Prostate gland (tissue), 2 donors: ENCODE data around the gene ACOX3. TPM values are rescaled to one million over a fixed set of nuclear protein-coding genes. Genes with fewer than 3 reads are reported as not detected.

Experiments used
- DNase-seq: peaks from one replicate; pipeline ENCODE4 v3.0.0-alpha.2; 2019; ENCODE audit warnings: low spot score
- H3K27ac ChIP-seq, 2 donors: fragments of 200-600 bp; sonication (generic); 2 replicates each; pipeline ENCODE4 v1.5.1; 2017 to 2019
- H3K27me3 ChIP-seq: fragments of 200-600 bp; sonication (generic); replicated peaks from 2 replicates; pipeline ENCODE4 v1.5.1; 2019; ENCODE audit not compliant: insufficient read depth
- H3K36me3 ChIP-seq, 2 donors: fragments of 200-600 bp; sonication (generic); 1 replicate in 1 of 2; 2 replicates in 1 of 2; pipeline versions ENCODE4 v1.5.1 to v1.8.1; 2017 to 2019
- H3K4me1 ChIP-seq: fragments of 200-600 bp; sonication (generic); replicated peaks from 2 replicates; pipeline ENCODE4 v1.5.1; 2019
- H3K4me3 ChIP-seq, 2 donors: fragments of 200-600 bp; sonication (generic); 2 replicates each; pipeline ENCODE4 v1.5.1; 2017 to 2019
- H3K9me3 ChIP-seq: fragments of 200-600 bp; sonication (generic); 2 replicates; pipeline ENCODE4 v1.5.1; 2017
- POLR2A ChIP-seq: fragments of 450-650 bp; IDR thresholded peaks from one replicate; pipeline ENCODE4 v1.6.1; 2016; ENCODE audit warnings: antibody characterized with exemption, mild to moderate bottlenecking
- POLR2AphosphoS5 ChIP-seq: sonication (generic); formaldehyde crosslinking; IDR thresholded peaks from one replicate; pipeline ENCODE4 v1.6.1; 2017; ENCODE audit warnings: antibody characterized with exemption
- WGBS: methylation state at CpG from one replicate; pipeline ENCODE4 v1.1.5; 2018; 5-methylcytosine and 5-hydroxymethylcytosine counted together
- intact Hi-C: fragments of 100-400 bp; cut with DNase I; formaldehyde crosslinking; loops from one replicate; pipeline ENCODE4 v1.14.2; 2022
- total RNA-seq, 2 donors: library from RNA; depleted of rRNA; stranded (reverse); fragments of >200 nt; gene quantifications; one replicate each; pipeline ENCODE4 v1.1.0, GENCODE V29; 2016
- TF ChIP-seq, protein P1 (sequence below), 4 experiments: fragments of 200-600 bp in 2 of 4; fragments of 450-650 bp in 2 of 4; sonication (generic) in 2 of 4; IDR thresholded peaks; 1 replicate in 3 of 4; 2 replicates in 1 of 4; pipeline ENCODE4 v1.5.1; 2016 to 2019; ENCODE audit warnings: antibody characterized with exemption in 4 of 4, mild to moderate bottlenecking in 2 of 4, moderate library complexity in 2 of 4

Gene ACOX3
- total RNA-seq, 2 donors from 2014 or later: 65.7 to 75.4 TPM

DNA sequence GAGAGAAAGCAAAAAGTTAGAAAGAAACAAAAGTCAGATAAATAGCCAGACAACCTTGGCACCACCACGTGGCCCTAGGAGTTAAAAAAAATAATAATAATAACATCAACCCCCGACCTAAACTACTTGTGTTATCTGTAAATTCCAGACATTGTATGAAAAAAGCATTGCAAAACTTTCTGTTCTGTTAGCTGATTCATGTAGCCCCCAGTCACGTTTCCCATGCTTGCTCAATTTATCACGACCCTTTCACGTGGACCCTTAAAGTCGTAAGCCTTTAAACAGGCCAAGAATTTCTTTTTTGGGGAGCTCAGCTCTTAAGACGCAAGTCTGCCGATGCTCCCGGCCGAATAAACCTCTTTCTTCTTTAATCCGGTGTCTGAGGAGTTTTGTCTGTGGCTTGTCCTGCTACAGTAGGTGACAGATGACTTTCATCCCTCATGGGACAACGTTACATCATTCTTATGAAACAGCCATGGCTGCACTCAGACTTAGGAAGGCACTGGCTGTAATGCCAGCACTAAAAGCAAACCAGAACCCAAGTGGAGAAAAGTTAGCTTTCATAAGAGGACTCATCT lies 520 bp downstream of the ACOX3 start:
- no peak for DNase-seq
- no peaks in the 10 kb centered on the region for H3K27me3 ChIP-seq
- TF ChIP-seq POLR2A: no peak
- no peak for TF ChIP-seq POLR2AphosphoS5
- TF ChIP-seq, protein P1, sequence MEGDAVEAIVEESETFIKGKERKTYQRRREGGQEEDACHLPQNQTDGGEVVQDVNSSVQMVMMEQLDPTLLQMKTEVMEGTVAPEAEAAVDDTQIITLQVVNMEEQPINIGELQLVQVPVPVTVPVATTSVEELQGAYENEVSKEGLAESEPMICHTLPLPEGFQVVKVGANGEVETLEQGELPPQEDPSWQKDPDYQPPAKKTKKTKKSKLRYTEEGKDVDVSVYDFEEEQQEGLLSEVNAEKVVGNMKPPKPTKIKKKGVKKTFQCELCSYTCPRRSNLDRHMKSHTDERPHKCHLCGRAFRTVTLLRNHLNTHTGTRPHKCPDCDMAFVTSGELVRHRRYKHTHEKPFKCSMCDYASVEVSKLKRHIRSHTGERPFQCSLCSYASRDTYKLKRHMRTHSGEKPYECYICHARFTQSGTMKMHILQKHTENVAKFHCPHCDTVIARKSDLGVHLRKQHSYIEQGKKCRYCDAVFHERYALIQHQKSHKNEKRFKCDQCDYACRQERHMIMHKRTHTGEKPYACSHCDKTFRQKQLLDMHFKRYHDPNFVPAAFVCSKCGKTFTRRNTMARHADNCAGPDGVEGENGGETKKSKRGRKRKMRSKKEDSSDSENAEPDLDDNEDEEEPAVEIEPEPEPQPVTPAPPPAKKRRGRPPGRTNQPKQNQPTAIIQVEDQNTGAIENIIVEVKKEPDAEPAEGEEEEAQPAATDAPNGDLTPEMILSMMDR (IDR thresholded peaks at IDR 0.05): no peak
- H3K4me1 ChIP-seq: peaks cover 16% of the 10 kb centered on the region
- H3K9me3 ChIP-seq: no peaks in the 10 kb centered on the region
- H3K27ac ChIP-seq: peak overlapping the region; percentile 92 to 93
- H3K4me3 ChIP-seq: peak overlapping the region; percentile 67 to 97
- intact Hi-C loops: no loop called here
- WGBS: 13% methylated on average over 12 of the region's 12 CpGs
- no peaks in the 10 kb centered on the region for H3K36me3 ChIP-seq

DNA sequence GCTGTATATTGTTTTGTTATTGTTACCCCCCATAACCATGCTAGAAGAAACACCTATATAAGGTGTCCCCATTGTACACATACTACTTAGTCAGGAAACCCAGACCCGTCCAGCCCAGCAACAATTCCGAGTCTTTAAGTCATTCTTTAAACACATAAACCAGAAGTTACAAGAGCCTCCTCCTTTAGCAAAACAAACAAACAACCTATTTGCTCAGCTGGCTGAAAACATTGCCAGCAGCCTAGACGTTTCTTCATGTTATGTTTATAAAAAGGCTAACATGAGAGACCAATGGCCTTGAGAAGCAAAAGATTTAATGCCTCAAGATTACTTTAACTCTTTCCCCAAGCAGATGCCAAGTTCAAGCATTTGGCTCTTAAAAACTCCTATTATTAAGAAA lies 1.4 kb downstream of the ACOX3 start:
- H3K27ac ChIP-seq: peak overlapping the region; percentile 92 to 93
- H3K36me3 ChIP-seq: no peaks in the 10 kb centered on the region
- peak overlapping the region; percentile 0 to 97 for H3K4me3 ChIP-seq
- peaks cover 16% of the 10 kb centered on the region for H3K4me1 ChIP-seq
- 6% methylated on average over 3 of the region's 3 CpGs for WGBS
- no peaks in the 10 kb centered on the region for H3K9me3 ChIP-seq
- no peaks in the 10 kb centered on the region for H3K27me3 ChIP-seq
- DNase-seq: peak; percentile 78
- intact Hi-C loops: no loop called here
- TF ChIP-seq, protein P1 (IDR thresholded peaks at IDR 0.05): no peak
- TF ChIP-seq POLR2A: no peak
- peak; percentile 82 for TF ChIP-seq POLR2AphosphoS5

DNA sequence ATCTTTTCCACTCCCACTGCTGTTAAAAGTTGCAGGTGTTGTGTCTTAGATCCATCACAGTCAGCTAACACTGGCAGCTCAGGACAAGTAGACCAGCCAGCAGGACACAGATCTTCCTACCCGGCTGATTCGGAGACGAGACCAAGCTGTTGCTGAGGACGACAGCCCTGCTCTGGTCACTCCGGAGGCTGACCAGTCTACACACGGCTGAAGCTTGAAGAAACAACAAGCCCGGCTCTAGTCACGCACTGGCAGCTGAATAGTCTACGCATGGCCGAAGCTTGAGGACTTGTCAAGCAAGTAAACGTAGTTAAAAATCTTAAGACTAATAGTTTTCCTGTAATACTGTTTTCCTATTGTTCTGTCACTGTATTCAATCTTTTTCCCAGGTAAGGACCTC lies 1.8 kb downstream of the ACOX3 start:
- peak overlapping the region; percentile 92 to 93 for H3K27ac ChIP-seq
- intact Hi-C loops: no loop called here
- H3K4me1 ChIP-seq: peaks cover 16% of the 10 kb centered on the region
- TF ChIP-seq POLR2A (no peak), POLR2AphosphoS5 (no peak)
- TF ChIP-seq, protein P1 (IDR thresholded peaks at IDR 0.05): no peak
- peak; percentile 40 for DNase-seq
- 11% methylated on average over 11 of the region's 11 CpGs for WGBS
- H3K27me3 ChIP-seq: no peaks in the 10 kb centered on the region
- H3K9me3 ChIP-seq: no peaks in the 10 kb centered on the region
- H3K36me3 ChIP-seq: no peaks in the 10 kb centered on the region
- peak overlapping the region; percentile 0 to 97 for H3K4me3 ChIP-seq

DNA sequence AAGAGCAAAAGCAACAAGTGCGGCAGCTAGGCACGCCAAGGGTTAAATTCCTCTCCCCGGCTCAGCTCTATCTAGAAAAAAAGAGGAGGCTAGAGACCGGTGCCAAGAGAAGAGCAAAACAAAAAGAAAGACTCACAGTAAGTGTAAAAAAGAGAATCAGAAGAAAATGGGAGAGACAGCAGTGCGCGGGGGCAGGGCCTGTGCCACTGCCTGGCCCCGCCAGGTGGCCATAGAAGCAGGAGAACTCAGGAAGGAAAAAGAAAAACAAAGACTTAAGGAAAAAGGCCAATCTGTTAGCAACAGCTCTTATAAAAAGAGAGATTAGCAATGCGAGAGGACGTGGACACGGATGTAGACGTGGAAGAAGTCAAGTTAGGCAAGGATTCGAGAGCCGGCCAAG lies 3.2 kb downstream of the ACOX3 start:
- peak overlapping the region in 1 of 2 donors; percentile 14 for H3K4me3 ChIP-seq
- DNase-seq: no peak

More for the DNA sequence above, 3.2 kb downstream of the ACOX3 start:
- no peaks in the 10 kb centered on the region for H3K36me3 ChIP-seq
- TF ChIP-seq, protein P1 (IDR thresholded peaks at IDR 0.05): peak in 2 of 4 experiments; percentile 40 to 62
- TF ChIP-seq POLR2AphosphoS5: peak; percentile 50
- no peak for TF ChIP-seq POLR2A
- no peaks in the 10 kb centered on the region for H3K27me3 ChIP-seq
- 18% methylated on average over 13 of the region's 13 CpGs for WGBS
- no peaks in the 10 kb centered on the region for H3K9me3 ChIP-seq
- peaks cover 9% of the 10 kb centered on the region for H3K4me1 ChIP-seq
- intact Hi-C loops: no loop called here
- H3K27ac ChIP-seq: peak overlapping the region; percentile 92 to 93
